ENCODE data around the gene HSD17B12. TPM values are rescaled to one million over a fixed set of nuclear protein-coding genes. Genes with fewer than 3 reads are reported as not detected.
A peak's percentile ranks its signal among the peaks of the same experiment; 100 is the strongest.

The HSD17B12 gene
- total RNA-seq, 4 donors from 2014 or later = 46.3 to 93.4 (median 60.1) TPM

- peak within 1 kb of the TSS; percentile 39 for H3K27ac ChIP-seq
- H3K9me3 ChIP-seq = no peaks in the 10 kb centered on the region
- peak; percentile 96 to 98 for DNase-seq (ENCODE audit: low spot score in 2 of 2)
- TF ChIP-seq POLR2AphosphoS5 (IDR thresholded peaks at IDR 0.05) (peak in 2 of 3 donors; percentile 8 to 88), CTCF (IDR thresholded peaks at IDR 0.05) (no peak), POLR2A (IDR thresholded peaks at IDR 0.05) (no peak), EP300 (IDR thresholded peaks at IDR 0.05) (no peak)
- peaks cover 31% of the 10 kb centered on the region for H3K27me3 ChIP-seq
- peaks cover 19% of the 10 kb centered on the region for H3K4me1 ChIP-seq
- peak within 1 kb of the TSS; percentile 88 for H3K4me3 ChIP-seq
- H3K36me3 ChIP-seq = peaks cover 32% of the 10 kb centered on the region
- under 1% methylated on average over 31 of the region's 36 CpGs for WGBS
Measured at GRCh38 chr11:43880640-43881159, 200.2 kb downstream of the HSD17B12 start, which contains the start of gene ALKBH3. TSS of gene ALKBH3 (plus strand) at chr11:43880831. CDS start at chr11:43882653, 1,822 bp downstream.

- no peak overlapping the region for H3K4me3 ChIP-seq
- no peaks in the 10 kb centered on the region for H3K27me3 ChIP-seq
- no peak for DNase-seq (ENCODE audit: low spot score in 2 of 2)
- TF ChIP-seq EP300 (IDR thresholded peaks at IDR 0.05) (no peak), CTCF (IDR thresholded peaks at IDR 0.05) (no peak), POLR2A (IDR thresholded peaks at IDR 0.05) (no peak), POLR2AphosphoS5 (IDR thresholded peaks at IDR 0.05) (no peak)
- H3K4me1 ChIP-seq = no peaks in the 10 kb centered on the region
- no peak overlapping the region for H3K27ac ChIP-seq
- H3K9me3 ChIP-seq = no peaks in the 10 kb centered on the region
- H3K36me3 ChIP-seq = peaks cover 88% of the 10 kb centered on the region
- WGBS = 60% methylated on average over 3 of the region's 3 CpGs
Measured at GRCh38 chr11:43892851-43893250, 212.3 kb downstream of the HSD17B12 start.

GRCh38 chr11:43894546-43894945 lies 214.0 kb downstream of the HSD17B12 start:
- no peak overlapping the region for H3K27ac ChIP-seq
- no peak for TF ChIP-seq CTCF (IDR thresholded peaks at IDR 0.05)
- TF ChIP-seq EP300 (IDR thresholded peaks at IDR 0.05) = no peak
- TF ChIP-seq POLR2AphosphoS5 (IDR thresholded peaks at IDR 0.05) = no peak
- no peak for TF ChIP-seq POLR2A (IDR thresholded peaks at IDR 0.05)
- no peak for DNase-seq (ENCODE audit: low spot score in 2 of 2)
- H3K36me3 ChIP-seq = peaks cover 92% of the 10 kb centered on the region
- no peak overlapping the region for H3K4me3 ChIP-seq
- no peaks in the 10 kb centered on the region for H3K27me3 ChIP-seq
- no peaks in the 10 kb centered on the region for H3K4me1 ChIP-seq
- 73% methylated on average over 2 of the region's 2 CpGs for WGBS
- no peaks in the 10 kb centered on the region for H3K9me3 ChIP-seq

- TF ChIP-seq POLR2A (IDR thresholded peaks at IDR 0.05) = no peak
- Histone ChIP-seq H3K4me3 (no peak overlapping the region), H3K9me3 (no peaks in the 10 kb centered on the region), H3K27me3 (no peaks in the 10 kb centered on the region), H3K27ac (no peak overlapping the region), H3K36me3 (peaks cover 82% of the 10 kb centered on the region), H3K4me1 (no peaks in the 10 kb centered on the region)
- WGBS = 81% methylated on average over 2 of the region's 2 CpGs
- no peak for DNase-seq (ENCODE audit: low spot score in 2 of 2)
Measured at GRCh38 chr11:43895601-43896000, 215.1 kb downstream of the HSD17B12 start.

- peaks cover 83% of the 10 kb centered on the region for H3K36me3 ChIP-seq
- TF ChIP-seq EP300 (IDR thresholded peaks at IDR 0.05) (no peak), CTCF (IDR thresholded peaks at IDR 0.05) (no peak), POLR2A (IDR thresholded peaks at IDR 0.05) (no peak), POLR2AphosphoS5 (IDR thresholded peaks at IDR 0.05) (no peak)
- H3K27ac ChIP-seq = no peak overlapping the region
- no peaks in the 10 kb centered on the region for H3K9me3 ChIP-seq
- no peaks in the 10 kb centered on the region for H3K4me1 ChIP-seq
- no peak overlapping the region for H3K4me3 ChIP-seq
- H3K27me3 ChIP-seq = no peaks in the 10 kb centered on the region
- WGBS = 96% methylated on average over 7 of the region's 7 CpGs
- no peak for DNase-seq (ENCODE audit: low spot score in 2 of 2)
Measured at GRCh38 chr11:43898574-43898973, 218.0 kb downstream of the HSD17B12 start.

- WGBS = 83% methylated on average over 11 of the region's 13 CpGs
- no peak overlapping the region for H3K27ac ChIP-seq
- no peak for DNase-seq (ENCODE audit: low spot score in 2 of 2)
- no peak for TF ChIP-seq POLR2AphosphoS5 (IDR thresholded peaks at IDR 0.05)
- no peak for TF ChIP-seq POLR2A (IDR thresholded peaks at IDR 0.05)
- TF ChIP-seq EP300 (IDR thresholded peaks at IDR 0.05) = no peak
- TF ChIP-seq CTCF (IDR thresholded peaks at IDR 0.05) = no peak
- H3K9me3 ChIP-seq = no peaks in the 10 kb centered on the region
- H3K4me3 ChIP-seq = no peak overlapping the region
- no peaks in the 10 kb centered on the region for H3K27me3 ChIP-seq
- no peaks in the 10 kb centered on the region for H3K4me1 ChIP-seq
- peaks cover 84% of the 10 kb centered on the region for H3K36me3 ChIP-seq
Measured at GRCh38 chr11:43899094-43899493, 218.6 kb downstream of the HSD17B12 start.
